ENCODE data around the gene U2AF1L4.

DNA sequence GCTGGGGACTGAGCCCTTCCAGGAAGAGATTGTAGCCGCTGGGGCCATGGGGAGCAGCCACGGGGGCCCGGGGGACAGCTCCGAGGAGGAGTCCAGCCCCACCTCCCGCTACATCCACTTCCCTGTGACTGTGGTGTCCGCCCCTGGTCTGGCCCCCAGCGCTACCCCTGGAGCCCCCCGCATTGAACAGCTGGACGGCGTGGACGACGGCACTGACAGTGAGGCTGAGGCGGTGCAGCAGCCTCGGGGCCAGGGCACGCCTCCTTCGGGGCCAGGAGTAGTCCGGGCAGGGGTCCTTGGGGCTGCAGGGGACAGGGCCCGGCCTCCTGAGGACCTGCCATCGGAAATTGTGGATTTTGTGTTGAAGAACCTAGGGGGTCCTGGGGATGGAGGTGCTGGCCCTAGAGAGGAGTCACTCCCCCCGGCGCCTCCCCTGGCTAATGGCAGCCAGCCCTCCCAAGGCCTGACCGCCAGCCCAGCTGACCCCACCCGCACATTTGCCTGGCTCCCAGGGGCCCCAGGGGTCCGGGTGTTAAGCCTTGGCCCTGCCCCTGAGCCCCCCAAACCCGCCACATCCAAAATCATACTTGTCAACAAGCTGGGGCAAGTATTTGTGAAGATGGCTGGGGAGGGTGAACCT, 12.6 kb downstream of the U2AF1L4 start:
- TF ChIP-seq, protein P1, sequence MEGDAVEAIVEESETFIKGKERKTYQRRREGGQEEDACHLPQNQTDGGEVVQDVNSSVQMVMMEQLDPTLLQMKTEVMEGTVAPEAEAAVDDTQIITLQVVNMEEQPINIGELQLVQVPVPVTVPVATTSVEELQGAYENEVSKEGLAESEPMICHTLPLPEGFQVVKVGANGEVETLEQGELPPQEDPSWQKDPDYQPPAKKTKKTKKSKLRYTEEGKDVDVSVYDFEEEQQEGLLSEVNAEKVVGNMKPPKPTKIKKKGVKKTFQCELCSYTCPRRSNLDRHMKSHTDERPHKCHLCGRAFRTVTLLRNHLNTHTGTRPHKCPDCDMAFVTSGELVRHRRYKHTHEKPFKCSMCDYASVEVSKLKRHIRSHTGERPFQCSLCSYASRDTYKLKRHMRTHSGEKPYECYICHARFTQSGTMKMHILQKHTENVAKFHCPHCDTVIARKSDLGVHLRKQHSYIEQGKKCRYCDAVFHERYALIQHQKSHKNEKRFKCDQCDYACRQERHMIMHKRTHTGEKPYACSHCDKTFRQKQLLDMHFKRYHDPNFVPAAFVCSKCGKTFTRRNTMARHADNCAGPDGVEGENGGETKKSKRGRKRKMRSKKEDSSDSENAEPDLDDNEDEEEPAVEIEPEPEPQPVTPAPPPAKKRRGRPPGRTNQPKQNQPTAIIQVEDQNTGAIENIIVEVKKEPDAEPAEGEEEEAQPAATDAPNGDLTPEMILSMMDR (IDR thresholded peaks at IDR 0.05) = no peak
- no peak for TF ChIP-seq EZH2 (IDR thresholded peaks at IDR 0.05; ENCODE audit: borderline replicate concordance, insufficient read depth, low read depth, low read length, poor library complexity, severe bottlenecking)
